H1 (cell line): ENCODE data around the gene ZNF398. TPM values are rescaled to one million over a fixed set of nuclear protein-coding genes. Genes with fewer than 3 reads are reported as not detected.

ENCODE experiments used
- CTCF ChIA-PET: fragments of 300-600 bp; sonication (Branson Sonifier 250); formaldehyde crosslinking; loops from one replicate; lab custom pipeline; 2021; ENCODE audit not compliant: partially characterized antibody; lab: Charles Lee
- POLR2A ChIA-PET: fragments of 300-600 bp; sonication (Branson Sonifier 250); formaldehyde crosslinking; loops from one replicate; lab custom pipeline; 2021; ENCODE audit warnings: inconsistent platforms; ENCODE audit not compliant: partially characterized antibody; lab: Charles Lee
- DNase-seq, 2 experiments: peaks; one replicate each; pipeline versions ENCODE4 v3.0.0 to v3.0.0-alpha.2; 2010 to 2022; ENCODE audit warnings: low spot score in 2 of 2, low read depth in 1 of 2, mixed read lengths in 1 of 2
- FAIRE-seq: peaks from 2 replicates; lab custom pipeline; 2011; peaks lifted over from hg19 to GRCh38; lab: Jason Lieb, UNC
- H2AFZ ChIP-seq: 2 replicates; pipeline ENCODE4 v1.8.1; 2012; ENCODE audit warnings: low read length, inconsistent platforms
- H2AK5ac ChIP-seq: 2 replicates; pipeline ENCODE4 v1.6.1; 2013; ENCODE audit warnings: low read depth, low read length
- H2BK120ac ChIP-seq: replicated peaks from 2 replicates; pipeline ENCODE3; 2013; ENCODE audit warnings: low read depth, low read length, inconsistent platforms
- H2BK12ac ChIP-seq: 2 replicates; pipeline ENCODE4 v1.6.1; 2013; ENCODE audit warnings: low read depth, low read length
- H2BK15ac ChIP-seq: 2 replicates; pipeline ENCODE4 v1.6.1; 2013; ENCODE audit warnings: low read length
- H2BK20ac ChIP-seq: 2 replicates; pipeline ENCODE4 v1.6.1; 2013; ENCODE audit warnings: low read length
- H2BK5ac ChIP-seq: 2 replicates; pipeline ENCODE4 v1.6.1; 2013; ENCODE audit warnings: low read depth, low read length
- H3K14ac ChIP-seq: 2 replicates; pipeline ENCODE4 v1.6.1; 2013; ENCODE audit warnings: inconsistent platforms; ENCODE audit not compliant: insufficient read length
- H3K18ac ChIP-seq: 2 replicates; pipeline ENCODE4 v1.6.1; 2013; ENCODE audit warnings: low read length; ENCODE audit errors: extremely low read depth
- H3K23ac ChIP-seq: 2 replicates; pipeline ENCODE4 v1.6.1; 2013; ENCODE audit warnings: inconsistent platforms; ENCODE audit not compliant: insufficient read length
- H3K23me2 ChIP-seq: 2 replicates; pipeline ENCODE4 v1.6.1; 2013; ENCODE audit warnings: low read depth, low read length
- H3K27ac ChIP-seq: 2 replicates; pipeline ENCODE4 v1.6.1; 2011; ENCODE audit warnings: low read depth, low read length, inconsistent platforms
- H3K27me3 ChIP-seq, 4 experiments: replicated peaks in 1 of 4; 1 replicate in 1 of 4; 2 replicates in 3 of 4; pipeline versions ENCODE4 v1.6.1 to v1.8.1; 2011 to 2013; ENCODE audit warnings: low read length in 3 of 4, mild to moderate bottlenecking in 3 of 4, inconsistent platforms in 2 of 4, mixed read lengths in 2 of 4, moderate library complexity in 1 of 4; ENCODE audit not compliant: control insufficient read depth in 3 of 4, insufficient read depth in 3 of 4; ENCODE audit errors: extremely low read depth in 1 of 4
- H3K36me3 ChIP-seq, 4 experiments: 2 replicates each; pipeline versions ENCODE4 v1.6.1 to v1.8.1; 2011 to 2013; ENCODE audit warnings: mild to moderate bottlenecking in 4 of 4, low read length in 3 of 4, moderate library complexity in 2 of 4, control low read depth in 1 of 4, inconsistent platforms in 1 of 4; ENCODE audit not compliant: insufficient read depth in 4 of 4, control insufficient read depth in 2 of 4
- H3K4ac ChIP-seq: replicated peaks from 2 replicates; pipeline ENCODE3; 2013; ENCODE audit warnings: low read length, low read depth, mixed read lengths, inconsistent platforms; ENCODE audit not compliant: insufficient read length
- H3K4me1 ChIP-seq, 4 experiments: replicated peaks in 1 of 4; 1 replicate in 1 of 4; 2 replicates in 3 of 4; pipeline versions ENCODE4 v1.6.1 to v1.8.1; 2011 to 2013; ENCODE audit warnings: low read length in 3 of 4, inconsistent platforms in 2 of 4, mixed read lengths in 1 of 4; ENCODE audit not compliant: insufficient read depth in 4 of 4, control insufficient read depth in 3 of 4
- H3K4me2 ChIP-seq, 2 experiments: 2 replicates each; pipeline versions ENCODE4 v1.6.1 to v1.8.1; 2011 to 2013; ENCODE audit warnings: low read depth in 2 of 2, low read length in 2 of 2, control low read depth in 1 of 2, inconsistent platforms in 1 of 2, mild to moderate bottlenecking in 1 of 2; ENCODE audit not compliant: insufficient read depth in 1 of 2
- H3K4me3 ChIP-seq, 4 experiments: fragments of 200-600, 300-600 bp in 1 of 4; sonication (generic), shearing (Covaris generic), sonication (Bioruptor Twin) in 1 of 4; 2 replicates each; pipeline versions ENCODE4 v1.5.1 to v1.8.1; 2011 to 2016; ENCODE audit warnings: low read length in 4 of 4, low read depth in 3 of 4, control low read depth in 2 of 4, inconsistent platforms in 2 of 4, mild to moderate bottlenecking in 2 of 4, mixed read lengths in 1 of 4, moderate library complexity in 1 of 4; ENCODE audit not compliant: insufficient read depth in 2 of 4; ENCODE audit errors: extremely low read depth in 1 of 4
- H3K56ac ChIP-seq: replicated peaks from 2 replicates; pipeline ENCODE3; 2013; ENCODE audit warnings: low read depth, mild to moderate bottlenecking, mixed read lengths, low read length, inconsistent platforms; ENCODE audit not compliant: insufficient read length
- H3K79me1 ChIP-seq: 2 replicates; pipeline ENCODE4 v1.6.1; 2013; ENCODE audit warnings: low read depth, low read length, control low read depth
- H3K79me2 ChIP-seq, 2 experiments: 2 replicates each; pipeline versions ENCODE4 v1.6.1 to v1.8.1; 2012 to 2013; ENCODE audit warnings: low read length in 2 of 2, mild to moderate bottlenecking in 2 of 2, inconsistent platforms in 1 of 2; ENCODE audit not compliant: insufficient read depth in 2 of 2, control insufficient read depth in 1 of 2
- H3K9ac ChIP-seq, 4 experiments: replicated peaks in 1 of 4; 1 replicate in 1 of 4; 2 replicates in 3 of 4; pipeline versions ENCODE4 v1.6.1 to v1.8.1; 2011 to 2013; ENCODE audit warnings: low read depth in 3 of 4, low read length in 3 of 4, control low read depth in 2 of 4, mild to moderate bottlenecking in 2 of 4, moderate library complexity in 2 of 4, inconsistent platforms in 1 of 4; ENCODE audit errors: extremely low read depth in 1 of 4
- H3K9me3 ChIP-seq, 2 experiments: 2 replicates each; pipeline versions ENCODE4 v1.6.1 to v1.8.1; 2012 to 2013; ENCODE audit warnings: mild to moderate bottlenecking in 2 of 2, moderate library complexity in 2 of 2, control low read depth in 1 of 2, inconsistent platforms in 1 of 2, low read depth in 1 of 2, low read length in 1 of 2, mixed read lengths in 1 of 2; ENCODE audit not compliant: insufficient read depth in 2 of 2
- H4K20me1 ChIP-seq, 2 experiments: replicated peaks in 1 of 2; 2 replicates each; pipeline versions ENCODE3 to v1.8.1; 2011 to 2013; ENCODE audit warnings: inconsistent platforms in 2 of 2, low read length in 2 of 2, mild to moderate bottlenecking in 1 of 2; ENCODE audit not compliant: insufficient read depth in 2 of 2, control insufficient read depth in 1 of 2
- H4K5ac ChIP-seq: 2 replicates; pipeline ENCODE4 v1.6.1; 2013; ENCODE audit warnings: low read length, low read depth, mixed read lengths, inconsistent platforms; ENCODE audit not compliant: insufficient read length
- H4K8ac ChIP-seq: 2 replicates; pipeline ENCODE4 v1.8.0; 2013; ENCODE audit warnings: mild to moderate bottlenecking, moderate library complexity, low read length, inconsistent platforms; ENCODE audit not compliant: insufficient read depth; ENCODE audit errors: extremely low read depth
- H4K91ac ChIP-seq: replicated peaks from 2 replicates; pipeline ENCODE3; 2013; ENCODE audit warnings: low read length, mixed read lengths, inconsistent platforms; ENCODE audit not compliant: insufficient read length
- CHD2 ChIP-seq: IDR thresholded peaks from 2 replicates; pipeline ENCODE4 v1.6.1; 2012; ENCODE audit warnings: low read length, improper control_type of control experiment
- FOSL1 ChIP-seq: IDR thresholded peaks from 2 replicates; pipeline ENCODE4 v1.6.1; 2011; ENCODE audit warnings: mild to moderate bottlenecking, low read depth, low read length, moderate library complexity; ENCODE audit not compliant: insufficient read depth
- GABPA ChIP-seq: IDR thresholded peaks from 2 replicates; pipeline ENCODE4 v1.6.1; 2011; ENCODE audit warnings: mild to moderate bottlenecking, low read length, moderate library complexity, borderline replicate concordance; ENCODE audit not compliant: insufficient read depth
- HDAC2 ChIP-seq, 2 experiments: fragments of 300-600 bp in 1 of 2; sonication (generic) in 1 of 2; IDR thresholded peaks; 2 replicates each; pipeline ENCODE4 v1.6.1; 2011 to 2012; ENCODE audit warnings: low read depth in 2 of 2, low read length in 2 of 2, mild to moderate bottlenecking in 2 of 2, moderate library complexity in 2 of 2, borderline replicate concordance in 1 of 2, inconsistent platforms in 1 of 2
- RAD21 ChIP-seq, 2 experiments: IDR thresholded peaks in 1 of 2; conservative IDR thresholded peaks in 1 of 2; 2 replicates each; pipeline ENCODE4 v1.6.1; 2011; ENCODE audit warnings: low read depth in 2 of 2, low read length in 2 of 2, improper control_type of control experiment in 1 of 2, inconsistent platforms in 1 of 2, mild to moderate bottlenecking in 1 of 2, moderate library complexity in 1 of 2
- RBBP5 ChIP-seq: IDR thresholded peaks from 2 replicates; pipeline ENCODE4 v1.7.1; 2012; ENCODE audit warnings: low read depth, mild to moderate bottlenecking, inconsistent platforms, low read length, moderate library complexity, borderline replicate concordance
- TAF1 ChIP-seq: IDR thresholded peaks from 2 replicates; pipeline ENCODE4 v1.6.1; 2011; ENCODE audit warnings: mild to moderate bottlenecking, low read depth, low read length
- TBP ChIP-seq: IDR thresholded peaks from 2 replicates; pipeline ENCODE4 v1.6.1; 2011; ENCODE audit warnings: low read depth, low read length, improper control_type of control experiment
- WGBS, 2 experiments: shearing (Covaris generic) in 1 of 2; methylation state at CpG; one replicate each; pipeline versions ENCODE4 v1.1.6 to v1.1.7; 2013 to 2015; ENCODE audit warnings: low lambda C conversion rate in 2 of 2, mixed read lengths in 2 of 2, inconsistent platforms in 1 of 2, low coverage in 1 of 2, missing lambda C conversion rate in 1 of 2; ENCODE audit not compliant: insufficient replicate concordance in 2 of 2, insufficient coverage in 1 of 2, insufficient read length in 1 of 2; ENCODE audit errors: extremely low coverage in 1 of 2, missing lambda C conversion rate in 1 of 2; 5-methylcytosine and 5-hydroxymethylcytosine counted together
- polyA plus RNA-seq, 7 experiments: library from polyadenylated mRNA; depleted of rRNA in 3 of 7; stranded (reverse) in 5 of 7; unstranded in 2 of 7; fragments of >200 nt in 5 of 7; fragments of 200-250 nt in 2 of 7; gene quantifications; 1 replicate in 5 of 7; 2 replicates in 1 of 7; 4 replicates in 1 of 7; pipeline versions ENCODE4 v1.2.1 to v1.2.3, GENCODE V29; 2011 to 2013; ENCODE audit warnings: missing spikeins in 2 of 7, mixed read lengths in 2 of 7
- total RNA-seq: library from RNA; stranded (reverse); fragmentation: NEBNext Ultra II Directional; extraction: Animal tissue kit (Norgen Biotek cat#: 25700); gene quantifications from 2 replicates; pipeline ENCODE4 v1.2.1, GENCODE V29; 2021
- TF ChIP-seq, protein P1 (sequence below): IDR thresholded peaks from 2 replicates; pipeline ENCODE4 v1.6.1; 2012; ENCODE audit warnings: inconsistent platforms
- TF ChIP-seq, protein P2 (sequence below): IDR thresholded peaks from 2 replicates; pipeline ENCODE4 v1.6.1; 2012; ENCODE audit warnings: low read length, inconsistent platforms

ZNF398 gene
- total and polyA plus RNA-seq, 2 of the 8 experiments (the other 6 are each of a cell fraction or from before 2014, with no cell fraction given) = 52.7 to 63.5 TPM

DNA sequence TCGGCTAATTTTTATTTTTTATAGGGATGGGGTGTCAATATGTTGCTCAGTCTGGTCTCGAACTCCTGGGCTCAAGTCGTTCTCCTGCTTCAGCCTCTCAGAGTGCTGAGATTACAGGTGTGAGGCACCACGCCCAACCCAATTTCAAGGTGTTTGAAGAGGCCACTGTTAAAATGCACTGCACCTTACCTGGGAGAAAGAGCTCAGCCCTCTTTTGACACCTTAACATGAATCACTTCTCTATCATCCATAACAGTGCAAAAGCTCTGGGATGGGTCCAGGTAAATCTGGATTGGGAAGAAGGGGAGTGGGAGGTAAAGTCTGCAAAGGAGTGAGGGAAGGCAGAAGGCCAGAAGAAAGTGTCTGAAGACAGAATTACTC, 47.5 kb downstream of the ZNF398 start:
- WGBS, 2 experiments = 84% methylated on average over 4 of the region's 4 CpGs; no CpG with 5 or more reads in 1 of the 2 experiments
- TF ChIP-seq HDAC2 (IDR thresholded peaks at IDR 0.05; ENCODE audit: borderline replicate concordance in 1 of 2, low read depth in 2 of 2, low read length in 2 of 2) (no peak), RAD21 (IDR thresholded peaks at IDR 0.05 in 1 of 2, conservative IDR thresholded peaks at IDR 0.05 in 1 of 2; ENCODE audit: low read depth in 2 of 2, low read length in 2 of 2) (no peak), TBP (no peak), RBBP5 (no peak), GABPA (no peak), CHD2 (no peak), FOSL1 (no peak), TAF1 (no peak)
- TF ChIP-seq, protein P1, sequence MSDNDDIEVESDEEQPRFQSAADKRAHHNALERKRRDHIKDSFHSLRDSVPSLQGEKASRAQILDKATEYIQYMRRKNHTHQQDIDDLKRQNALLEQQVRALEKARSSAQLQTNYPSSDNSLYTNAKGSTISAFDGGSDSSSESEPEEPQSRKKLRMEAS = no peak
- TF ChIP-seq, protein P2, sequence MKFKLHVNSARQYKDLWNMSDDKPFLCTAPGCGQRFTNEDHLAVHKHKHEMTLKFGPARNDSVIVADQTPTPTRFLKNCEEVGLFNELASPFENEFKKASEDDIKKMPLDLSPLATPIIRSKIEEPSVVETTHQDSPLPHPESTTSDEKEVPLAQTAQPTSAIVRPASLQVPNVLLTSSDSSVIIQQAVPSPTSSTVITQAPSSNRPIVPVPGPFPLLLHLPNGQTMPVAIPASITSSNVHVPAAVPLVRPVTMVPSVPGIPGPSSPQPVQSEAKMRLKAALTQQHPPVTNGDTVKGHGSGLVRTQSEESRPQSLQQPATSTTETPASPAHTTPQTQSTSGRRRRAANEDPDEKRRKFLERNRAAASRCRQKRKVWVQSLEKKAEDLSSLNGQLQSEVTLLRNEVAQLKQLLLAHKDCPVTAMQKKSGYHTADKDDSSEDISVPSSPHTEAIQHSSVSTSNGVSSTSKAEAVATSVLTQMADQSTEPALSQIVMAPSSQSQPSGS = no peak

More for the DNA sequence above, 47.5 kb downstream of the ZNF398 start:
- peak overlapping the region; percentile 14 for H2AFZ ChIP-seq
- peak overlapping the region; percentile 11; the same call in 1 of the 2 replicates for H2BK12ac ChIP-seq
- DNase-seq = no peak
- POLR2A ChIA-PET = interaction anchor here (0.6 to 7.8 kb wide), 23 partner anchors 9 to 430 kb away, joined by 3 to 82 read pairs (median 5); partner anchors contain the start of genes ZNF398, ZNF425 and ZNF777
- H2BK15ac ChIP-seq = 0 out of 2 replicates have a peak overlapping the region, but pooled peaks have one; percentile 53
- peak overlapping the region; percentile 78 to 94 (median 88) for H3K4me3 ChIP-seq
- H3K27ac ChIP-seq = no peak overlapping the region
- no peak overlapping the region for H3K4ac ChIP-seq
- CTCF ChIA-PET = interaction anchor here (0.6 to 2.9 kb wide), 15 partner anchors 9 to 304 kb away, joined by 3 to 9 read pairs (median 5); no protein-coding TSS in a partner anchor
- no peak overlapping the region for H2AK5ac ChIP-seq
- no peak overlapping the region for H3K18ac ChIP-seq
- H4K91ac ChIP-seq = no peak overlapping the region
- peaks cover 3 to 23% of the 10 kb centered on the region in 2 experiments; a peak in 3 of 4 replicates for H3K79me2 ChIP-seq
- H3K23ac ChIP-seq = no peak overlapping the region
- no peak overlapping the region for H3K56ac ChIP-seq
- H3K27me3 ChIP-seq = no peaks in the 10 kb centered on the region
- no peak overlapping the region; the same call in 1 of the 2 replicates for H4K8ac ChIP-seq
- no peak overlapping the region; a peak in 1 of 7 replicates for H3K9ac ChIP-seq
- no peak for FAIRE-seq
- peaks cover 0 to 2% of the 10 kb centered on the region in 2 experiments for H4K20me1 ChIP-seq
- peaks cover 8% of the 10 kb centered on the region for H3K79me1 ChIP-seq
- H3K9me3 ChIP-seq = no peaks in the 10 kb centered on the region
- peaks cover 0 to 5% (median 4%) of the 10 kb centered on the region in 4 experiments; a peak in 5 of 7 replicates for H3K4me1 ChIP-seq
- peak overlapping the region; percentile 2; the same call in 1 of the 2 replicates for H2BK5ac ChIP-seq
- no peak overlapping the region for H3K14ac ChIP-seq
- H2BK20ac ChIP-seq = no peak overlapping the region
- no peak overlapping the region for H2BK120ac ChIP-seq
- peak overlapping the region; percentile 2 for H4K5ac ChIP-seq
- H3K4me2 ChIP-seq = peak overlapping the region; percentile 62 to 89
- peaks cover 10 to 21% (median 15%) of the 10 kb centered on the region in 4 experiments; a peak in 7 of 8 replicates for H3K36me3 ChIP-seq
- peaks cover 5% of the 10 kb centered on the region; the same call in 1 of the 2 replicates for H3K23me2 ChIP-seq
